T-helper 2 cell treated with Interferon-gamma antibody and Interleukin-4, amounts not matched to agents 5 μg/mL and 100 μg/mL, for 36 hours (primary cell): ENCODE results near the gene PPP2R5A.

Source experiments
- DNase-seq: peaks from one replicate; pipeline ENCODE4 v3.0.0; 2021; ENCODE audit warnings: low spot score
- H3K27ac Mint-ChIP-seq: one replicate; pipeline ENCODE4 v1.8.0; 2021; ENCODE audit warnings: mild to moderate bottlenecking, mixed read lengths
- H3K27me3 Mint-ChIP-seq: one replicate; pipeline ENCODE4 v1.8.0; 2021; ENCODE audit warnings: low read depth, mixed read lengths
- H3K36me3 Mint-ChIP-seq: one replicate; pipeline ENCODE4 v1.8.0; 2021; ENCODE audit warnings: low read depth, mixed read lengths
- H3K4me1 Mint-ChIP-seq: one replicate; pipeline ENCODE4 v1.8.0; 2021; ENCODE audit warnings: low read depth, mixed read lengths
- H3K4me3 Mint-ChIP-seq: one replicate; pipeline ENCODE4 v1.8.0; 2022; ENCODE audit warnings: mild to moderate bottlenecking, moderate library complexity, mixed read lengths
- H3K9me3 Mint-ChIP-seq: one replicate; pipeline ENCODE4 v1.8.0; 2021; ENCODE audit warnings: mixed read lengths

The PPP2R5A gene

GRCh38 chr1:212401838-212402582 lies 116.8 kb downstream of the PPP2R5A start:
- Mint-ChIP-seq H3K4me3 (no peak overlapping the region), H3K4me1 (no peaks in the 10 kb centered on the region), H3K9me3 (peaks cover 7% of the 10 kb centered on the region), H3K27me3 (no peaks in the 10 kb centered on the region), H3K27ac (no peak overlapping the region), H3K36me3 (peaks cover 53% of the 10 kb centered on the region)
- no peak for DNase-seq

- Mint-ChIP-seq H3K27me3 (no peaks in the 10 kb centered on the region), H3K4me1 (no peaks in the 10 kb centered on the region), H3K4me3 (no peak overlapping the region), H3K9me3 (no peaks in the 10 kb centered on the region), H3K27ac (no peak overlapping the region), H3K36me3 (peaks cover 53% of the 10 kb centered on the region)
- no peak for DNase-seq
Observed at GRCh38 chr1:212402666-212403321, 117.6 kb downstream of the PPP2R5A start.

- H3K4me3 Mint-ChIP-seq, result no peak overlapping the region
- no peaks in the 10 kb centered on the region for H3K9me3 Mint-ChIP-seq
- H3K27me3 Mint-ChIP-seq, result no peaks in the 10 kb centered on the region
- no peak overlapping the region for H3K27ac Mint-ChIP-seq
- H3K4me1 Mint-ChIP-seq, result peaks cover 21% of the 10 kb centered on the region
- no peak for DNase-seq
- H3K36me3 Mint-ChIP-seq, result peaks cover 43% of the 10 kb centered on the region
Observed at GRCh38 chr1:212410231-212410820, 125.1 kb downstream of the PPP2R5A start.
